ENCODE data around the gene TMEM30B.
"Not testable (repeated sequence)": the region's sequence is repeated elsewhere in the genome, so short reads cannot be mapped to it uniquely, and the experiment has no call there.

The TMEM30B gene

DNA sequence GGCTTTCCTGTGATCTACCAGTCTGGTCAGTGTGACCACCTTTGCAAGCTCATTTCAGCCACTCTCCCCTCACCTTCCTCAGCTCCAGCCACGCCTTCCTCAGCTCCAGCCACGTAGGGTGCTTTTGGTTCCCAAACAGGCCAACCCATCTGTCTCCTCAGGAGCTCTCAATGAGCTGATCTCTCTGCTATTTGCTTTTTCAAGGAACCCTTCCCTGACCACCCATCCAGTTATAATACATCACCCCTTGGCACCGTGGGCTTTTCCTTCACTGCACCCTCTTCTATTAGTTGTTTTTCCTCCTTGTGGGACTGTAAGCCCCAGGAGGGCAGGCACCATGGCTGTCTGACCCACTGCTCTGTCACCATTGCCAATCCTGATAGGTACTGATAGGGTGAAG lies 37.9 kb upstream of the TMEM30B start:
- Histone ChIP-seq H3K4me1 (no peaks in the 10 kb centered on the region), H3K27me3 (ENCODE audit: control insufficient read depth, insufficient read depth, low read length) (no peaks in the 10 kb centered on the region), H3K9me3 (ENCODE audit: control insufficient read depth, low read length) (no peaks in the 10 kb centered on the region), H3K9ac (no peak overlapping the region), H3K36me3 (ENCODE audit: control insufficient read depth, insufficient read depth, low read length) (no peaks in the 10 kb centered on the region), H2AFZ (no peak overlapping the region), H3K4me3 (ENCODE audit: low read depth, low read length) (no peak overlapping the region), H3K79me2 (peaks cover 2% of the 10 kb centered on the region), H3K27ac (no peak overlapping the region), H3K4me2 (ENCODE audit: low read length) (no peak overlapping the region)
- TF ChIP-seq, protein P1, sequence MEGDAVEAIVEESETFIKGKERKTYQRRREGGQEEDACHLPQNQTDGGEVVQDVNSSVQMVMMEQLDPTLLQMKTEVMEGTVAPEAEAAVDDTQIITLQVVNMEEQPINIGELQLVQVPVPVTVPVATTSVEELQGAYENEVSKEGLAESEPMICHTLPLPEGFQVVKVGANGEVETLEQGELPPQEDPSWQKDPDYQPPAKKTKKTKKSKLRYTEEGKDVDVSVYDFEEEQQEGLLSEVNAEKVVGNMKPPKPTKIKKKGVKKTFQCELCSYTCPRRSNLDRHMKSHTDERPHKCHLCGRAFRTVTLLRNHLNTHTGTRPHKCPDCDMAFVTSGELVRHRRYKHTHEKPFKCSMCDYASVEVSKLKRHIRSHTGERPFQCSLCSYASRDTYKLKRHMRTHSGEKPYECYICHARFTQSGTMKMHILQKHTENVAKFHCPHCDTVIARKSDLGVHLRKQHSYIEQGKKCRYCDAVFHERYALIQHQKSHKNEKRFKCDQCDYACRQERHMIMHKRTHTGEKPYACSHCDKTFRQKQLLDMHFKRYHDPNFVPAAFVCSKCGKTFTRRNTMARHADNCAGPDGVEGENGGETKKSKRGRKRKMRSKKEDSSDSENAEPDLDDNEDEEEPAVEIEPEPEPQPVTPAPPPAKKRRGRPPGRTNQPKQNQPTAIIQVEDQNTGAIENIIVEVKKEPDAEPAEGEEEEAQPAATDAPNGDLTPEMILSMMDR (IDR thresholded peaks at IDR 0.05), result no peak

DNA sequence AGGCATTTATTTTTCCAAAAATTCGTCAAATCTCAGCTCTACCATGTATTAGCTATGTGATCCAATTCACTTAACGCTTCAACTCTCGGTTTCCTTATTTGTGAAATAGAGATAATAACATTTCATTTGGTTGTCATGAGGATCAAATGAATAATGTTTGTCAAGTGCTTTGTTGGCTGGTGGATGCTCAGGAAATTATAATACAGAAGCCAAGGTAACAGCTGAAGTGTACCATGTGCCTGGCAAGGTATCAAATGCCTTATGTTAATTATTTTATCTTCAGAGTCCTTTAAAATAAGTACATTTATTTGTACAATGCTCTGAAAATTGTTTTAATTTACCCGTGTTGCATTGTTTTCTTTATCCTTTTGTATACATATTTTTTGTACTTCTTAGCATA lies 34.2 kb upstream of the TMEM30B start:
- H3K27me3 ChIP-seq (ENCODE audit: control insufficient read depth, insufficient read depth, low read length), result no peaks in the 10 kb centered on the region
- H3K9ac ChIP-seq, result no peak overlapping the region
- TF ChIP-seq, protein P1 (IDR thresholded peaks at IDR 0.05), result no peak
- no peak overlapping the region for H3K4me3 ChIP-seq (ENCODE audit: low read depth, low read length)
- no peak overlapping the region for H3K27ac ChIP-seq
- no peaks in the 10 kb centered on the region for H3K4me1 ChIP-seq
- H3K36me3 ChIP-seq (ENCODE audit: control insufficient read depth, insufficient read depth, low read length), result no peaks in the 10 kb centered on the region
- H3K9me3 ChIP-seq (ENCODE audit: control insufficient read depth, low read length), result no peaks in the 10 kb centered on the region
- no peak overlapping the region for H2AFZ ChIP-seq
- H3K79me2 ChIP-seq, result no peaks in the 10 kb centered on the region
- no peak overlapping the region for H3K4me2 ChIP-seq (ENCODE audit: low read length)

DNA sequence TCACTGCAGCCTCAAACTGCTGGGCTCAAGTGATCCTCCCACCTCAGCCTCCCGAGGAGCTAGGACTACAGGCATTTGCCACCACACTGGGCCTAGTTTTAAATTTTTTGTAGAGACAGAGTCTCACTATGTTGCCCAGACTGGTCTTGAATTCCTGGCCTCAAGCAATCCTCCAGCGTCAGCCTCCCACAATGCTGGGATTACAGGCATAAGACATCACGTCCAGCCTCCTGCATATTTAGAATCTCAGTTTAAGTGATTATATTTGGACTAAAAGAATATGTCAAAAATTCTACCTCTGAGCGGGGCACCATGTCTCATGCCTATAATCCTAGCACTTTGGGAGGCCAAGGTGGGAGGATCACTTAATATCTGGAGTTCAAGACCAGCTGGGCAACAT lies 27.6 kb upstream of the TMEM30B start:
- not testable (repeated sequence) for H3K4me2 ChIP-seq (ENCODE audit: low read length); H3K27ac ChIP-seq

DNA sequence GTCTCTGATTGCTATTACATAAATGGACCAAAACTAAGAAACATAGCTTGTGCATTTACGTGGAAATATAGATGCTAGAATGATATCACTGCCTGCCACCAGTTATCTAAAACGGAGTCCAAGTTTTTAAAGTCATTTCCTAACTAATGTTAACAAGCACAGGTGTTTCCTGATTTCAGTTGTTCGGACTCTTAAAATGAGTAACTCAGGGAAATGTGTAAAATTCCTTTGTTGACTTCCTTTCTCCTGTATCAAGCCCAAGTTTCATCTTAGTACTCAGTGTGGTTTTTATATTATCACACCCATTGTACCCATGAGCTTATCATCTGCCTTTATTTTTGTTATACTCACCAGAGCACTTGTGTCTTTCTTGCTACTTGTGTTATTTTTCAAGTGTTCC lies 27.1 kb upstream of the TMEM30B start:
- H3K9ac ChIP-seq, result no peak overlapping the region
- H3K4me1 ChIP-seq, result no peaks in the 10 kb centered on the region
- H3K9me3 ChIP-seq (ENCODE audit: control insufficient read depth, low read length), result no peaks in the 10 kb centered on the region
- H3K4me2 ChIP-seq (ENCODE audit: low read length), result no peak overlapping the region
- no peak overlapping the region for H3K4me3 ChIP-seq (ENCODE audit: low read depth, low read length)
- no peak overlapping the region for H2AFZ ChIP-seq
- H3K27ac ChIP-seq, result no peak overlapping the region
- TF ChIP-seq, protein P1 (IDR thresholded peaks at IDR 0.05), result no peak
- H3K27me3 ChIP-seq (ENCODE audit: control insufficient read depth, insufficient read depth, low read length), result no peaks in the 10 kb centered on the region
- no peaks in the 10 kb centered on the region for H3K79me2 ChIP-seq
- no peaks in the 10 kb centered on the region for H3K36me3 ChIP-seq (ENCODE audit: control insufficient read depth, insufficient read depth, low read length)

More for the DNA sequence above, 27.6 kb upstream of the TMEM30B start:
- H3K4me1 ChIP-seq; H3K9me3 ChIP-seq (ENCODE audit: control insufficient read depth, low read length); H2AFZ ChIP-seq; H3K36me3 ChIP-seq (ENCODE audit: control insufficient read depth, insufficient read depth, low read length); H3K79me2 ChIP-seq; H3K4me3 ChIP-seq (ENCODE audit: low read depth, low read length); H3K9ac ChIP-seq; H3K27me3 ChIP-seq (ENCODE audit: control insufficient read depth, insufficient read depth, low read length): not testable (repeated sequence)

DNA sequence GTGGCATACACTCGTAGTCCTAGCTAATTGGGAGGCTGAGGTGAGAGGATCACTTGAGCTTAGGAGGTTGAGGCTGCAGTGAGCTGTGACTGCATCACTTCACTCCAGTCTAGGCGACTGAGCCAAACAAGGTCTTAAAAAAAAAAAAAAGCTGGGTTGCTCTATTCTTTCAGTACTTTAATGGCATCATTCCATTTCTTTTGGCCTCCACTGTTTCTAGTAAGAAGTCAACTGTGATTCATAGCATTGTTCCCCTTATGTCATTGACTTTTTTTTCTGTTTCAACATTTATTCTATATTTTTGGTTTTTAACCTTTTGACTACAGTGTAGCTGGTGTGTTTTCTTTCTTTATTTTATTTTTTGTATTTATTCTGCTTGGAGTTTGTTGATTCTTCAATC lies 23.6 kb upstream of the TMEM30B start:
- Histone ChIP-seq H3K4me3 (ENCODE audit: low read depth, low read length) (no peak overlapping the region), H3K4me2 (ENCODE audit: low read length) (no peak overlapping the region), H3K9ac (no peak overlapping the region), H3K4me1 (no peaks in the 10 kb centered on the region), H3K79me2 (no peaks in the 10 kb centered on the region), H3K36me3 (ENCODE audit: control insufficient read depth, insufficient read depth, low read length) (no peaks in the 10 kb centered on the region), H2AFZ (no peak overlapping the region), H3K27ac (no peak overlapping the region), H3K9me3 (ENCODE audit: control insufficient read depth, low read length) (no peaks in the 10 kb centered on the region), H3K27me3 (ENCODE audit: control insufficient read depth, insufficient read depth, low read length) (no peaks in the 10 kb centered on the region)
- TF ChIP-seq, protein P1 (IDR thresholded peaks at IDR 0.05), result no peak
